AG09309 (cell line): ENCODE measurements around the gene MMP20.

ENCODE experiments used
- DNase-seq: peaks from one replicate; pipeline ENCODE4 v3.0.0-alpha.2; 2010; ENCODE audit warnings: low read depth
- H3K4me3 ChIP-seq: 2 replicates; pipeline ENCODE4 v1.5.1; 2011; ENCODE audit warnings: mild to moderate bottlenecking, low read depth, low read length, moderate library complexity; ENCODE audit not compliant: control insufficient read depth
- TF ChIP-seq, protein P1 (sequence below): IDR thresholded peaks from 2 replicates; pipeline ENCODE4 v1.5.1; 2011; ENCODE audit warnings: mild to moderate bottlenecking, low read depth, low read length, inconsistent platforms; ENCODE audit not compliant: insufficient read depth, control insufficient read depth; ENCODE audit errors: missing control alignments

MMP20 gene

DNA sequence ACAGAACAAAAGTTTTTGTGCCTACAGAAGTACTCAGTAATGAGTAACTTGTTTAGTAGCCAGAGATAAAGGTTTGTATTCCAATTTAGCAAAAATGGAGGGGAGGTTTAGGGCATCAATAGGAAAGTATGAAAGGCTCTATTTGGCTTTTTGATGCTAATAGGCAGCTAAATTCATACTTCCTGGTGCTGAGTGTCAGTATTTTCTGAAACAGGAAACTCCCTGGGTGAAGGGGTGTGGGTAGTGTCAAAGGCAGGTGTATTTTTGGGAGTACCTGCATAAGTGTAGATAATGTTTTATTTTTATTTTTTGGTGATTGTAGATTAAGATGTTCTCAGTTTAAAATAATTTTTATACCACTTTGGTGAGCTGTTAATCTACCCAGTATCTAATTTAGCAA is 65.3 kb downstream of the MMP20 start:
- TF ChIP-seq, protein P1, sequence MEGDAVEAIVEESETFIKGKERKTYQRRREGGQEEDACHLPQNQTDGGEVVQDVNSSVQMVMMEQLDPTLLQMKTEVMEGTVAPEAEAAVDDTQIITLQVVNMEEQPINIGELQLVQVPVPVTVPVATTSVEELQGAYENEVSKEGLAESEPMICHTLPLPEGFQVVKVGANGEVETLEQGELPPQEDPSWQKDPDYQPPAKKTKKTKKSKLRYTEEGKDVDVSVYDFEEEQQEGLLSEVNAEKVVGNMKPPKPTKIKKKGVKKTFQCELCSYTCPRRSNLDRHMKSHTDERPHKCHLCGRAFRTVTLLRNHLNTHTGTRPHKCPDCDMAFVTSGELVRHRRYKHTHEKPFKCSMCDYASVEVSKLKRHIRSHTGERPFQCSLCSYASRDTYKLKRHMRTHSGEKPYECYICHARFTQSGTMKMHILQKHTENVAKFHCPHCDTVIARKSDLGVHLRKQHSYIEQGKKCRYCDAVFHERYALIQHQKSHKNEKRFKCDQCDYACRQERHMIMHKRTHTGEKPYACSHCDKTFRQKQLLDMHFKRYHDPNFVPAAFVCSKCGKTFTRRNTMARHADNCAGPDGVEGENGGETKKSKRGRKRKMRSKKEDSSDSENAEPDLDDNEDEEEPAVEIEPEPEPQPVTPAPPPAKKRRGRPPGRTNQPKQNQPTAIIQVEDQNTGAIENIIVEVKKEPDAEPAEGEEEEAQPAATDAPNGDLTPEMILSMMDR, result no peak
- DNase-seq, result no peak
- H3K4me3 ChIP-seq, result no peak overlapping the region

DNA sequence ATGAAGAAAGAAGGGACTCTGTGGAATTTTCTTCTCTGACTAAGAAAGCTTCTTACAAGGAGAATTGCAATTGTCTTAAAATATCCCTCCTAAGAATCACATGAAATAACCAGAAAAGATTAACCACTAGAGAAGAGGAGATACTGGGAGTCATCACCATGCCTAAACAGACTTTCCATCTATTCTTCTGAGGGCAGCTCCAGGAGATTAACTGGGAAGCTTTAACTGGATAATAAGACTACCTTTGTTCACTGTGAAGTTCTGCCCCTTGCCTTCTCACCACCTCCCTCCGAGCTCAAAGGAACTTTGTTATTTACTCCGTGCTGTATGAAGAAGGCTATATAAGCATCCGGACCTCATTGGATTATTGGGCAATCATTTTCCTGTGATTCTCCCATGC is 70.0 kb downstream of the MMP20 start:
- H3K4me3 ChIP-seq, result no peak overlapping the region
- TF ChIP-seq, protein P1, result no peak
- DNase-seq, result no peak

DNA sequence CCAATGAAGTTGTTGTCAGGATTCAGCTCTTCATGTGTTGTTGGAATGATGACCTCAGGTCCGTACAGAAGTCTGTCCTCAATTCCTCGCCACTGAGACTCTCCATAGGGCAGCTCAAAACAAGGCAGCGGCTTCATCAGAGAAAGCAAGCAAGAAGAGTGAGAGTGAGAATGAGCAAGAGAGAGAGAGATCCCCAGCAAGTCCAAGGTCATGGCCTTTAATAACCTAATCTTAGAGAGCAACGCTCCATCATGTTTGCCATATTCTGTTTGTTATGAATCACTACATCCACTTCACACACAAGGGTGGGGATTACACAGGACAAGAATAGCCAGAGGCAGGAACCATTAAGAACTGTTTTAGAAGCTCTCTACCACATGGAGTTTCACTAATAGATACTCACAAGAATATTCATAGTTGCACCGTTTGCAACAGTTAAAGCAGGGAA is 71.3 kb downstream of the MMP20 start:
- TF ChIP-seq, protein P1, result no peak
- no peak overlapping the region for H3K4me3 ChIP-seq
- no peak for DNase-seq

DNA sequence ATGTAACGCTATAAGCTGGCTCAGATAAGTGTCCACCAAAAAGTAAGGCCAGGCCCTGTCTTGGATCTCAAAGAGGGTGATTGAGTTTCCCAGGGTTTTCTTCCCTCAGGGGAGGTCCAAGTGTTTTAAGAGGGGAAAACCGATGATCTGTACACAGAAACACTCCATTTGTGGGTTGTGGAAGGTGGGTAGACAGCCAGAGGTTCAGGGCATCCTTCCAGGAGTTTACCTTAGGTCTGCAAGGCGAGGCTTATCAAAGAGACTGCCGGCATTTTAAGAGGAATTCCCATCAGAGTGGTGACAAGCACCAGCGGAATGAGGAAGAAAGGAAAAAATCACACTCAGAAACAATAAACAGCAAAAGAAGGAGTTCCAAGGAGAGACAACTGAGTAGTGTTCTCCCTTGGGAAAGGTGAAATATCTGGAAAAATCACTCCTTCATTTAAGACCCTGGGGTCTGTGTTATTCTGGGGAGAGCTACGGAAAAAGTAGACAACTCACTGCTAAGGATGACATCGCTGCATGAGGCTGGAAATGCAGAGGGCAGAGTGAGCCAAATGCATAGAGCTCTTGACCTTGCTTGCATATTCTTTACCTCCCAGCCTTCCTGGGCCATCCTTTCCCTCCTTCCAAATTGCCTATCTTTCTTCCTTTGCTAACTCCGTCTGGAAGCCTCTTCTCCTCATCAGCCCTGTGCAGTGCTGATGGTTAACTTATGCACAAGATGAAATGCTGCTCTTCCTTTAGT is 72.5 kb downstream of the MMP20 start:
- TF ChIP-seq, protein P1, result no peak
- DNase-seq, result peak; percentile 10
- H3K4me3 ChIP-seq, result no peak overlapping the region

DNA sequence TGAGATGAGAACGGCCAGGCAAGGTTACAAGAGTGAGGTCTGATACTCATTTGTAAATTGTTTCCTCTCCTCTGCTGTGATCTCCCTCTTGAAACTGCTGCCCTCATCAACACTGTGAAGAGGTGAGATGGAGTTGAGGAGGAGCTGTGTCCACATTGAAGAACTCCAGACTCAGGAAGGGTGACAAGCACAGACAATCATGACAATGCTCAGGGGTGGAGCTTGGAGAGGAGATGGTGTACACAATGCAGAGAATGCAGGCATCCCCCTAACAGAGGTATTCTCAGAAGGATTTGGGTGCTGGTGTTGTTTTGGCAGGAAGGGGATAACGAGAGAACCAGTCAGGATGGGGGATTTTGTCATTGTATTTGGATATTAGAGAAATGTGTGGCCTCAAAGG is 73.1 kb downstream of the MMP20 start:
- H3K4me3 ChIP-seq, result no peak overlapping the region
- no peak for DNase-seq
- TF ChIP-seq, protein P1, result no peak

DNA sequence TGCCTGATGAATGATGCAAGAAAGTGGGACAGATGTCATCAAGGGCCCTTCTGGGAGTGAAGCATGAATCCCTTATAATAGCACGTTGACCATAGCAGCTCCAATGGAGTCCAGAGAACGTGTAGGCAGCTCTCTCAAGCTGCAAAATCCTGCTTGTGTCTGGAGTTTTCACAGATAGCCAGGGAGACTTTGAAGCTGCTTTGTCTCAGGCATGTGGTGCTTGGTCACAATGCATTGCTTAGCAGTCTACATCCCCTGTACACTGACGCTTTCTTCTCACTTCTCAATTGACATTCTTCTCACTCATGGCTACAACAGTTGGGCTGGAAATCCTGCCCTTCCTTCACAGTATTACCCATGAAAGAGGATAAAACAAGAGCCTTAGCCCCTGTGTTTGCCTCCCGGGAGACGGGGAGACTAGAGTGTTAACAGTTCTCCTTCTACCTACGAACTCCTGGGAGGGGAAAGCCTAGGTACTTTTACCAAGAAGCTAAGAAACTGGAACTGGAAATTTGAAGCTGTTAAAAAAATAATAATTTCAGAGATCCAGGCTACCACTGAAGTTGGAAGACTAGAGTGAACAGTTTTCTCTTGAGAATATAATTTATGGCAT is 73.9 kb downstream of the MMP20 start:
- H3K4me3 ChIP-seq, result no peak overlapping the region
- TF ChIP-seq, protein P1, result no peak
- DNase-seq, result no peak
